Testis (tissue), 2 donors: ENCODE measurements around the gene CALY.

Source experiments
- CTCF ChIP-seq, 3 experiments: fragments of 450-650 bp in 2 of 3; fragments of 200-600 bp in 1 of 3; sonication (generic) in 1 of 3; IDR thresholded peaks; one replicate each; pipeline ENCODE4 v1.5.1; 2016 to 2019; ENCODE audit warnings: antibody characterized with exemption in 3 of 3, mild to moderate bottlenecking in 2 of 3, moderate library complexity in 1 of 3
- POLR2A ChIP-seq: fragments of 450-650 bp; IDR thresholded peaks from one replicate; pipeline ENCODE4 v1.6.1; 2017; ENCODE audit warnings: antibody characterized with exemption, mild to moderate bottlenecking, moderate library complexity

GRCh38 chr10:133366751-133367150 lies 30.1 kb upstream of the CALY start:
- no peak for TF ChIP-seq CTCF (IDR thresholded peaks at IDR 0.05)
- no peak for TF ChIP-seq POLR2A
